Activated CD4-positive, alpha-beta T cell treated with anti-CD3 and anti-CD28 coated beads, Interleukin-10, Interleukin-2, amounts not matched to agents 100 ng/mL and 50 ng/mL, durations not matched to agents 16 hours and 8 hours (primary cell): ENCODE measurements around the gene BRCA1.
"Not testable (repeated sequence)": the region's sequence is repeated elsewhere in the genome, so short reads cannot be mapped to it uniquely, and the experiment has no call there.

Source experiments
- DNase-seq: peaks from one replicate; pipeline ENCODE4 v3.0.0-alpha.2; 2020

The BRCA1 gene

GRCh38 chr17:43125133-43125966 is at the start of gene BRCA1:
Gene BRCA1 (minus strand): TSS chr17:43125364. CDS start chr17:43124096, 1,268 bp downstream.
- DNase-seq = peak; percentile 99

- DNase-seq = peak; percentile 10
These were observed 46.7 kb upstream of the BRCA1 start for GRCh38 chr17:43171586-43172487.

GRCh38 chr17:43170766-43171585 is 45.8 kb upstream of the BRCA1 start, which contains the start of gene NBR1:
Gene NBR1 (plus strand): TSS chr17:43171214. CDS start chr17:43175800, 4,586 bp downstream.
- DNase-seq = peak; percentile 99

GRCh38 chr17:43170140-43170765 is 45.1 kb upstream of the BRCA1 start:
- DNase-seq = peak; percentile 96

GRCh38 chr17:43169561-43170139 is 44.5 kb upstream of the BRCA1 start:
- peak; percentile 30 for DNase-seq

- DNase-seq = not testable (repeated sequence)
These were observed 40.8 kb upstream of the BRCA1 start for GRCh38 chr17:43165971-43166370.

GRCh38 chr17:43159957-43160356 is 34.8 kb upstream of the BRCA1 start:
- DNase-seq = not testable (repeated sequence)

GRCh38 chr17:43159232-43159631 is 34.1 kb upstream of the BRCA1 start:
- not testable (repeated sequence) for DNase-seq

- no peak for DNase-seq
These were observed 30.5 kb upstream of the BRCA1 start for GRCh38 chr17:43155666-43156065.

- DNase-seq = not testable (repeated sequence)
These were observed 28.2 kb upstream of the BRCA1 start for GRCh38 chr17:43153197-43153835.

GRCh38 chr17:43151880-43152456 is 26.8 kb upstream of the BRCA1 start:
- no peak for DNase-seq

- no peak for DNase-seq
These were observed 21.5 kb upstream of the BRCA1 start for GRCh38 chr17:43146649-43147048.

- no peak for DNase-seq
These were observed 18.0 kb upstream of the BRCA1 start for GRCh38 chr17:43143201-43143600.

GRCh38 chr17:43142153-43142552 is 17.0 kb upstream of the BRCA1 start:
- no peak for DNase-seq

GRCh38 chr17:43140396-43141332 is 15.5 kb upstream of the BRCA1 start:
- no peak for DNase-seq

- DNase-seq = not testable (repeated sequence)
These were observed 13.4 kb upstream of the BRCA1 start for GRCh38 chr17:43138531-43138930.

- DNase-seq = peak; percentile 9
These were observed 11.4 kb upstream of the BRCA1 start for GRCh38 chr17:43136574-43136973.

GRCh38 chr17:43135454-43135819 is 10.3 kb upstream of the BRCA1 start:
- no peak for DNase-seq

- no peak for DNase-seq
These were observed 9.8 kb upstream of the BRCA1 start for GRCh38 chr17:43134774-43135453.
